Pancreas (tissue), 10 donors: ENCODE data around the gene HTT. TPM values are rescaled to one million over a fixed set of nuclear protein-coding genes. Genes with fewer than 3 reads are reported as not detected.

Source experiments
- ATAC-seq, 4 donors: fragments of 200-7000 bp; cut with Tn5 transposase; one replicate each; pipeline versions ENCODE4 v1.8.0 to v1.9.1; 2020; ENCODE audit warnings: mild to moderate bottlenecking in 4 of 4, moderate library complexity in 4 of 4
- DNase-seq, 6 donors: peaks; one replicate each; pipeline ENCODE4 v3.0.0-alpha.2; 2020
- FAIRE-seq: peaks from 2 replicates; lab custom pipeline; 2012; peaks lifted over from hg19 to GRCh38; lab: Jason Lieb, UNC
- H3K27ac ChIP-seq, 4 donors: fragments of 200-600 bp; sonication (generic); 1 replicate in 3 of 4; 2 replicates in 1 of 4; pipeline versions ENCODE4 v1.5.0 to v1.8.0; 2020
- H3K27me3 ChIP-seq, 4 donors: fragments of 200-600 bp; one replicate each; pipeline ENCODE4 v1.8.0; 2021
- H3K36me3 ChIP-seq, 3 donors: fragments of 200-600 bp; sonication (generic) in 1 of 3; one replicate each; pipeline versions ENCODE4 v1.5.0 to v1.8.0; 2020 to 2021
- H3K4me1 ChIP-seq, 3 donors: fragments of 200-600 bp; one replicate each; pipeline ENCODE4 v1.8.0; 2021
- H3K4me3 ChIP-seq, 4 donors: fragments of 200-600 bp; sonication (generic) in 2 of 4; one replicate each; pipeline versions ENCODE4 v1.5.0 to v1.8.0; 2020 to 2021
- H3K9me3 ChIP-seq, 4 donors: fragments of 200-600 bp; one replicate each; pipeline ENCODE4 v1.8.0; 2021
- WGBS, 2 donors: extraction: QIAGEN DNeasy Blood & Tissue Kit; methylation state at CpG; one replicate each; pipeline ENCODE4 v1.1.7; 2013; 5-methylcytosine and 5-hydroxymethylcytosine counted together
- intact Hi-C, 3 donors: fragments of 100-400 bp; cut with DNase I; formaldehyde crosslinking; loops; one replicate each; pipeline versions ENCODE4 v1.11.1 to v1.14.2; 2022
- polyA plus RNA-seq, 2 donors: library from polyadenylated mRNA; stranded (reverse); fragments of 200-250 nt; gene quantifications; one replicate each; pipeline ENCODE4 v1.2.3, GENCODE V29; 2013
- total RNA-seq, 6 donors: library from RNA; stranded (reverse); fragmentation: NEBNext Ultra II Directional in 4 of 6; extraction: Animal tissue kit (Norgen Biotek cat#: 25700) in 4 of 6; gene quantifications; one replicate each; pipeline versions ENCODE4 v1.2.1 to v1.2.4, GENCODE V29; 2021 to 2023
- TF ChIP-seq, protein P1 (sequence below), 4 donors: fragments of 200-600 bp; sonication (generic) in 3 of 4; IDR thresholded peaks; one replicate each; pipeline versions ENCODE4 v1.5.0 to v1.8.0; 2021; ENCODE audit warnings: antibody characterized with exemption in 4 of 4
- donor health status: healthy with polysubstance abuse.
- donor health status: DM: no; HTN: no; CAD: no; lungs with moderate emphysema.
- donor health status: DM: no; HTN: no; CAD: no.
- donor health status: control.
- donor health status: control.
- donor health status: Bipolar disorder and iron deficiency.
- donor health status: DM: yes; HTN: yes; CAD: no.
- donor health status: DM: no; HTN: no; CAD: no.
- donor health status: DM: no; HTN: no; CAD: no.
- donor health status: DM: yes; HTN: yes; CAD: no.

Gene HTT
- total and polyA plus RNA-seq, 8 donors = 23.1 to 55.2 (median 42.7) TPM

DNA sequence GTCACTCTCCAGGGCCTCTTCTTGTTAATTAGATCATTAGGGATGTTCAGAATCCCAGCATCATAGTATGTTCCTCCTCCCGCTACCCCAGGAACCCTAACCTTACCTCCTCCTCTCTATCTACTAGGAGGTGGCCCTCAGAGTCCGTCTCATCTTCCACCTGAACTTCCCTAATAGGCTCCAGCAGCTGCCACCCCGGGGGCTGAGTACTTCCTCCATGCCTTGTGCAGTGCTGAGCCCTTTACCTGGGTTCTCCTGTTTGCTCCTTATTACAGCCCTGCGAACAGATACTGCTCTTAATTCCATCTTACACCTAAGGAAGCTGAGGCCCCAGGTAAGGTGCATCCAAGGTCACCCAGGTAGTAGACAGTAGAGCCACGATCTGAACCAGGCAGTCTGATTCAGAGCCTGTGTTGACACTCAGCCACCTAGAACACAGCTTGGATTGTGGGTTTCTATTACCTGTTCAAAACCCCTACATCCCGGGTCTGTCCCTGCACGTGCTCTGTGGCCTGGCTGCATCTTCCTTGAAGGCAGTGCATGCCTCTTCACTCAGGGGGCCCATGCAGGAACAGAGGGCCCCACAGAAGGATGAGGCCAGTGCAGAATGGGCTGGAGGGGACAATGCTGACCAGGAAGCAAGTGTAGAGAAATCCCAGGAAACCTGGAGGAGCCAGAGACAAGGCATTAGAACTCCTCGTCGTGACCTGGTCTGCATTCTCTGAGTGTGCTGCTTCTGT, 123.1 kb downstream of the HTT start:
- H3K27me3 ChIP-seq = no peaks in the 10 kb centered on the region
- peak in 1 of 6 donors; percentile 0 for DNase-seq
- no peaks in the 10 kb centered on the region for H3K9me3 ChIP-seq
- no peak for FAIRE-seq
- H3K4me3 ChIP-seq = no peak overlapping the region
- TF ChIP-seq, protein P1, sequence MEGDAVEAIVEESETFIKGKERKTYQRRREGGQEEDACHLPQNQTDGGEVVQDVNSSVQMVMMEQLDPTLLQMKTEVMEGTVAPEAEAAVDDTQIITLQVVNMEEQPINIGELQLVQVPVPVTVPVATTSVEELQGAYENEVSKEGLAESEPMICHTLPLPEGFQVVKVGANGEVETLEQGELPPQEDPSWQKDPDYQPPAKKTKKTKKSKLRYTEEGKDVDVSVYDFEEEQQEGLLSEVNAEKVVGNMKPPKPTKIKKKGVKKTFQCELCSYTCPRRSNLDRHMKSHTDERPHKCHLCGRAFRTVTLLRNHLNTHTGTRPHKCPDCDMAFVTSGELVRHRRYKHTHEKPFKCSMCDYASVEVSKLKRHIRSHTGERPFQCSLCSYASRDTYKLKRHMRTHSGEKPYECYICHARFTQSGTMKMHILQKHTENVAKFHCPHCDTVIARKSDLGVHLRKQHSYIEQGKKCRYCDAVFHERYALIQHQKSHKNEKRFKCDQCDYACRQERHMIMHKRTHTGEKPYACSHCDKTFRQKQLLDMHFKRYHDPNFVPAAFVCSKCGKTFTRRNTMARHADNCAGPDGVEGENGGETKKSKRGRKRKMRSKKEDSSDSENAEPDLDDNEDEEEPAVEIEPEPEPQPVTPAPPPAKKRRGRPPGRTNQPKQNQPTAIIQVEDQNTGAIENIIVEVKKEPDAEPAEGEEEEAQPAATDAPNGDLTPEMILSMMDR (IDR thresholded peaks at IDR 0.05) = no peak
- intact Hi-C loops = no loop called here
- WGBS, 2 donors = 81 to 86% methylated on average over 9 of the region's 9 CpGs
- H3K36me3 ChIP-seq = peaks cover 0 to 27% (median 5%) of the 10 kb centered on the region in 3 donors
- H3K27ac ChIP-seq = no peak overlapping the region
- H3K4me1 ChIP-seq = peaks cover 0 to 1% (median 0%) of the 10 kb centered on the region in 3 donors
- ATAC-seq = peak in 2 of 4 donors; percentile 10 to 21

DNA sequence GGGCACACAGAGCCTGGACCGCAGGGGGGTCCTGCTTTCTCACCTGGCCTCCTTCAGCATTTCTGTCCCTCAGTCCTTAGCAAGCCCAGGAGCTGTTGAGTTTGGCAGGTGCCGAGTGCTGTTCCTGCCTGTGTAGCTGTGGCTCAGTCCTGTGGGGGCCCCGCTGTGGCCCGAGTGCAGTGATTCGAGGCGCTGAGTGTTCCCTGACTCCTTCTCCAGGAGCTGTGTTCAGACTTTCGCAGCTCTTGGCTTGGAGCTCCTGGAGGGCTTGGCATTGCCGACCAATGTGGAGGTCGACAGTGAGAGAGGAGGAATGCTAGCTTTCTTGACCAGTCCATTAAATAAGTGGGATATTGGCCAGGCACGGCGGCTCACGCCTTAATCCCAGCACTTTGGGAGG, 124.4 kb downstream of the HTT start:
- DNase-seq (no peak), FAIRE-seq (no peak), ATAC-seq (no peak)
- no peak overlapping the region for H3K27ac ChIP-seq
- intact Hi-C loops = no loop called here
- no peak overlapping the region for H3K4me3 ChIP-seq
- H3K9me3 ChIP-seq = no peaks in the 10 kb centered on the region
- H3K27me3 ChIP-seq = no peaks in the 10 kb centered on the region
- TF ChIP-seq, protein P1 (IDR thresholded peaks at IDR 0.05) = no peak
- 96 to 97% methylated on average over 12 of the region's 12 CpGs for WGBS, 2 donors
- H3K4me1 ChIP-seq = peaks cover 6 to 15% (median 6%) of the 10 kb centered on the region in 3 donors
- H3K36me3 ChIP-seq = peaks cover 0 to 27% (median 5%) of the 10 kb centered on the region in 3 donors

DNA sequence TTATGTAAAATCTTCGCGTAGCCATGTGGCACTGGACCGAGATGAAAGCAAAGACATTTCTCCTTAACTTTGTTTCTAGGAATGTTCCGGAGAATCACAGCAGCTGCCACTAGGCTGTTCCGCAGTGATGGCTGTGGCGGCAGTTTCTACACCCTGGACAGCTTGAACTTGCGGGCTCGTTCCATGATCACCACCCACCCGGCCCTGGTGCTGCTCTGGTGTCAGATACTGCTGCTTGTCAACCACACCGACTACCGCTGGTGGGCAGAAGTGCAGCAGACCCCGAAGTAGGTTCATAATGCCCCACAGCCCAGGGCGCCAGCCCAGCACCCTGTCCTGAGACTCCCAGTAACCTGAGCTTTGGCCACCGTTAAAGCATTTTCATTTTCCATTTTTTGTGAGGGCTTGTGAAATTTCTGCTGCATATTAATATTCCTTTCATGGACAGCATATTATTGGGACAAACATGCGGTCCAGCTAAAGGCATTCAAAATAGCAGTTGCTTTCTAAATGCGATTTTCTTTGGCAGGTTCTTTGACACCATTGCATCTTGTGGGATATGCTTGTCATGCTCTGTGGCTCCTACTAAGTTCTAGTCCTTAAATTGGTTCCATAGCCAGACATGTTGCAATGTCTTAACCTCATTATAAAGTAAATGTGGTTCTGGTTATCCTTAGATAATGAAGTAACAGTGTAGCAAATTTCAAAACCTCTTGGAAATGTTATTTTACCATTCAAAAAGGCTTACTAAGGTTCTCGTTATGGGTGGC, 125.4 kb downstream of the HTT start:
- FAIRE-seq (no peak), ATAC-seq (no peak), DNase-seq (no peak)
- peaks cover 0 to 27% (median 5%) of the 10 kb centered on the region in 3 donors for H3K36me3 ChIP-seq
- intact Hi-C loops = no loop called here
- no peak overlapping the region for H3K27ac ChIP-seq
- H3K9me3 ChIP-seq = no peaks in the 10 kb centered on the region
- WGBS, 2 donors = 91 to 93% methylated on average over 17 of the region's 17 CpGs
- H3K4me1 ChIP-seq = peaks cover 9 to 21% (median 11%) of the 10 kb centered on the region in 3 donors
- H3K4me3 ChIP-seq = no peak overlapping the region
- TF ChIP-seq, protein P1 (IDR thresholded peaks at IDR 0.05) = no peak
- no peaks in the 10 kb centered on the region for H3K27me3 ChIP-seq

DNA sequence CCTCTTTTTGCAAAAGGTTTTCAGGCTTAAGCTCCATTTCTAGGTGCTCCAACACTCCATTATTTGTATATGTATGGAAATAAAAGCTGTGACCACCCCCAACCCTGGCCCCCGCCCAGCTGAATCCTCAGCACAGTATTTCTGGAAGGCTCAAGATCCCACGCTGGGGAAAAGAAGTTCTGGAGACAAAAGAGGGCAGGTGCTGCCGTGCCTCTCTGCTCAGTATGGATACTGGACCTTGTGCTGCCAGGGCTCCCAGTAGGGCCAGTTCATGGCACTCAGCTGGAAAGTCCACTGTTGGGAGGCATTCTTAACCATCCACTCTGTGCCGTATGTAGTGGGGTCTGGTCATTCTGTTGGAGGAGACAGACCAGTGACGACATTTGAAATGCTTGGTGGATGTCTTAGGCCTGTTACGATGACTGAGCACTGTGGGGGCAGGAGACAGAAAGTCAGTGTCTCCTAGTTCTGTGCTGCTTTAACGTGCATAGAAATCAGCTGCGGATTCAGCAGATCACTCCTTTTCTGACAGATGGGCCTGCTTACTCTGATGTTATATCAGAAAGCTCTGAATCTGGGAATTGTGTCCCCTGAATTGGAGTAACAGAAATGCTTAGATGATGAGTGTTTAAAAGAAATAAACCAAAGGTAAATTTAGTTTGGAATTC, 126.1 kb downstream of the HTT start:
- Histone ChIP-seq H3K9me3 (no peaks in the 10 kb centered on the region), H3K36me3 (peaks cover 0 to 27% (median 5%) of the 10 kb centered on the region in 3 donors), H3K4me1 (peaks cover 9 to 23% (median 17%) of the 10 kb centered on the region in 3 donors), H3K27ac (no peak overlapping the region), H3K27me3 (no peaks in the 10 kb centered on the region), H3K4me3 (no peak overlapping the region)
- TF ChIP-seq, protein P1 (IDR thresholded peaks at IDR 0.05) = no peak
- FAIRE-seq (no peak), ATAC-seq (no peak), DNase-seq (no peak)
- intact Hi-C loops = no loop called here
- 82% methylated on average over 8 of the region's 8 CpGs for WGBS, 2 donors
